Measurements from ENCODE around the gene GUSB. TPM values are rescaled to one million over a fixed set of nuclear protein-coding genes. Genes with fewer than 3 reads are reported as not detected.

Gene GUSB
- total RNA-seq, 1 donor: 13.0 TPM

- H3K4me3 ChIP-seq (ENCODE audit: low read depth, low read length): no peak overlapping the region
- TF ChIP-seq, protein P1, sequence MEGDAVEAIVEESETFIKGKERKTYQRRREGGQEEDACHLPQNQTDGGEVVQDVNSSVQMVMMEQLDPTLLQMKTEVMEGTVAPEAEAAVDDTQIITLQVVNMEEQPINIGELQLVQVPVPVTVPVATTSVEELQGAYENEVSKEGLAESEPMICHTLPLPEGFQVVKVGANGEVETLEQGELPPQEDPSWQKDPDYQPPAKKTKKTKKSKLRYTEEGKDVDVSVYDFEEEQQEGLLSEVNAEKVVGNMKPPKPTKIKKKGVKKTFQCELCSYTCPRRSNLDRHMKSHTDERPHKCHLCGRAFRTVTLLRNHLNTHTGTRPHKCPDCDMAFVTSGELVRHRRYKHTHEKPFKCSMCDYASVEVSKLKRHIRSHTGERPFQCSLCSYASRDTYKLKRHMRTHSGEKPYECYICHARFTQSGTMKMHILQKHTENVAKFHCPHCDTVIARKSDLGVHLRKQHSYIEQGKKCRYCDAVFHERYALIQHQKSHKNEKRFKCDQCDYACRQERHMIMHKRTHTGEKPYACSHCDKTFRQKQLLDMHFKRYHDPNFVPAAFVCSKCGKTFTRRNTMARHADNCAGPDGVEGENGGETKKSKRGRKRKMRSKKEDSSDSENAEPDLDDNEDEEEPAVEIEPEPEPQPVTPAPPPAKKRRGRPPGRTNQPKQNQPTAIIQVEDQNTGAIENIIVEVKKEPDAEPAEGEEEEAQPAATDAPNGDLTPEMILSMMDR (IDR thresholded peaks at IDR 0.05; ENCODE audit: insufficient read depth, low read depth, low read length): no peak
- no peak for DNase-seq (ENCODE audit: low read depth)
Measured at GRCh38 chr7:65938336-65938895, 43.6 kb downstream of the GUSB start.

GRCh38 chr7:65937296-65937695 is 44.7 kb downstream of the GUSB start:
- TF ChIP-seq, protein P1 (IDR thresholded peaks at IDR 0.05; ENCODE audit: insufficient read depth, low read depth, low read length): no peak
- H3K4me3 ChIP-seq (ENCODE audit: low read depth, low read length): no peak overlapping the region
- no peak for DNase-seq (ENCODE audit: low read depth)

DNA sequence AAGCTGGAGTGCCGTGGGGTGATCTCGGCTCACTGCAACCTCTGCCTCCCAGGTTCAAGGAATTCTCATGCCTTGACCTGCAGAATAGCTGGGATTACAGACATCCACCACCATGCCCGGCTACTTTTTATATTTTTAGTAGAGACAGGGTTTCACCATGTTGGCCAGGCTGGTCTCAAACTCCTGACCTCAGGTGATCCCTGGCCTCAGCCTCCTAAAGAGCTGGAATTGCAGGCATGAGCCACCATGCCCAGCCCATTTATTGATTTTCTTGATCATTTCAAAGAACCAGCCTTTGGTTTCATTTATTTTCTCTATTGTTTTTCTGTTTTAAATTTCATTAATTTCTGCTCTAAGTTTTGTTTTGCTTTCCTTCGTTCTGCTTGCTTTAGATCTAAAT is 50.3 kb downstream of the GUSB start:
- TF ChIP-seq, protein P1 (IDR thresholded peaks at IDR 0.05; ENCODE audit: insufficient read depth, low read depth, low read length): no peak
- H3K4me3 ChIP-seq (ENCODE audit: low read depth, low read length): no peak overlapping the region
- no peak for DNase-seq (ENCODE audit: low read depth)

DNA sequence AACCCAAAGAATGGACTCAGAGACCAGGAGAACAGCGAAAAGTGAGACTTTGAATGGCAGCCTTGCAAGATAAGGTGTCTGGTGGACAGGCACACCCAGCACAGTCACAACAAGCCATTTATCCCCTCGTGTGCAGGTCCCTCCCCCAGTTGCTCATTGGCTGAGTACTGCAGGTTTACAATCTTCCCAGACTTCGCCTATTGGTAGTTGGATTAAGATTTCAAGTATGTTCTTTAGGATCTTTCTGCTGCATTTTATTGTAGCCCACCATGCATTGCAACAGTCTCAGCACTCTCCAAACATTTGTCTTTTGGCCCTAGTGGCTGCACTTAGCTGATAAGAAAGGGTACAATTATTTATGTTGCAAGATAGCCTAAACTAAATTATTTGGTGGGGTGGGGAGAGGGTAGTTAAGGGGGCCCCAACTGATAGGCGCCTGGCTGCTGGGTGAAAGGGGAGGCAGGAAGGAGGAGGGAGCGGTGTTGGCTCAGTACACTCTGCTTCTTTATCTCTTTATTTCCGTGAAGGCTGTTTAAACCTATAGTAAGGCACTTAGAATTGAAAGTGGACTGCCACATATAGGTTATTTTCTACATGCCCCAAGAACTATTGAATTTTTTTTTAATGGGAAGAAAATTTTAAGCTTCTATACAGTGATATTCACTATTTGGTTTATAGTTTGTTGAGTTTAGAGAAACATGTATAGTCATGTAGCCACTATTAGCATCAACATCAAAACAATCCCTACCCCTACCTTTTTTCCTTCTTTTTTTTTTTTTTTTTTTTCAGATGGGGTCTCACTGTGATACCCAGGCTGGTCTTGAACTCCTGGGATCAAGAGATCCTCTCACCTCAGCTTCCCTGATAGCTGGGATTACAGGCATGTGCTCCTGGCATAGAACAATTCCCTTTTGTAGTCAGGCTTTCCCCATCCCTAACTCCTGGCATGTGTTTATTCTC is 54.2 kb downstream of the GUSB start:
- DNase-seq (ENCODE audit: low read depth): peak; percentile 72
- no peak overlapping the region for H3K4me3 ChIP-seq (ENCODE audit: low read depth, low read length)
- TF ChIP-seq, protein P1 (IDR thresholded peaks at IDR 0.05; ENCODE audit: insufficient read depth, low read depth, low read length): no peak

GRCh38 chr7:65926588-65926987 is 55.4 kb downstream of the GUSB start:
- TF ChIP-seq, protein P1 (IDR thresholded peaks at IDR 0.05; ENCODE audit: insufficient read depth, low read depth, low read length): no peak
- no peak for DNase-seq (ENCODE audit: low read depth)
- H3K4me3 ChIP-seq (ENCODE audit: low read depth, low read length): no peak overlapping the region

GRCh38 chr7:65925040-65925439 is 57.0 kb downstream of the GUSB start:
- TF ChIP-seq, protein P1 (IDR thresholded peaks at IDR 0.05; ENCODE audit: insufficient read depth, low read depth, low read length): no peak
- DNase-seq (ENCODE audit: low read depth): no peak
- no peak overlapping the region for H3K4me3 ChIP-seq (ENCODE audit: low read depth, low read length)

Data from fibroblast of villous mesenchyme (primary cell).